Astrocyte (in vitro differentiated cells and primary cell): ENCODE results near the gene CCDC197.

ENCODE experiments used
- CTCF ChIP-seq: IDR thresholded peaks from 2 replicates; pipeline ENCODE4 v1.5.1; 2011; ENCODE audit warnings: low read depth, mild to moderate bottlenecking, inconsistent platforms, low read length, moderate library complexity; ENCODE audit not compliant: insufficient read depth
- EZH2 ChIP-seq: IDR thresholded peaks from 2 replicates; pipeline ENCODE4 v1.6.1; 2012; ENCODE audit warnings: mild to moderate bottlenecking, low read length, inconsistent platforms; ENCODE audit not compliant: insufficient read depth

DNA sequence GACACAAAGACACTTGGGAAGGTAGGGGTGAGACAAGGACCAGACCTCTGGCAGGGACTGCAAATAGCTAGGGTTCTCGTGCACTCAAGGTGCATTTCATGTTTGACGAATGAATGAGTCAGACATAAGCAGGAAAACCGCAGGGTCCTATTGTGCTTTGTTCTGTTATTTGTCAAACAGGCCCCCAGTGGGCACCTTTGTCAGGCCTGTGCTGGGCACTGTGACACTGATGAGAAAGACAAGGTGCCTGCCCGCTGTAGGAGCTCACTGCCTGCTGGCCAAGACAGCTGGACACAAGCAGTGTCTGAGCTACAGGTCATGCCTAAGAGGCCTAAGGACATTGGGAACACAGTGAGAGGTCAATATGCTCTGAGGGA is 31.3 kb downstream of the CCDC197 start:
- no peak for TF ChIP-seq CTCF
- TF ChIP-seq EZH2, result no peak
